Left lobe of liver (tissue), 2 donors: ENCODE measurements around the gene PLCD3. TPM values are rescaled to one million over a fixed set of nuclear protein-coding genes. Genes with fewer than 3 reads are reported as not detected.

Experiments used
- ATAC-seq: fragments of 200-7000 bp; cut with Tn5 transposase; one replicate; pipeline ENCODE4 v1.9.1; 2020; ENCODE audit warnings: mild to moderate bottlenecking, moderate library complexity
- DNase-seq: peaks from one replicate; pipeline ENCODE4 v3.0.0-alpha.2; 2020; ENCODE audit warnings: low spot score
- total RNA-seq: library from RNA; stranded (reverse); gene quantifications from one replicate; pipeline ENCODE4 v1.2.1, GENCODE V29; 2021
- donor health status: DM: no; HTN: no; CAD: no; lungs with moderate emphysema.
- donor health status: DM: no; HTN: yes; CAD: no.

Gene PLCD3
- total RNA-seq, 1 donor from 2014 or later, result 3.4 TPM

DNA sequence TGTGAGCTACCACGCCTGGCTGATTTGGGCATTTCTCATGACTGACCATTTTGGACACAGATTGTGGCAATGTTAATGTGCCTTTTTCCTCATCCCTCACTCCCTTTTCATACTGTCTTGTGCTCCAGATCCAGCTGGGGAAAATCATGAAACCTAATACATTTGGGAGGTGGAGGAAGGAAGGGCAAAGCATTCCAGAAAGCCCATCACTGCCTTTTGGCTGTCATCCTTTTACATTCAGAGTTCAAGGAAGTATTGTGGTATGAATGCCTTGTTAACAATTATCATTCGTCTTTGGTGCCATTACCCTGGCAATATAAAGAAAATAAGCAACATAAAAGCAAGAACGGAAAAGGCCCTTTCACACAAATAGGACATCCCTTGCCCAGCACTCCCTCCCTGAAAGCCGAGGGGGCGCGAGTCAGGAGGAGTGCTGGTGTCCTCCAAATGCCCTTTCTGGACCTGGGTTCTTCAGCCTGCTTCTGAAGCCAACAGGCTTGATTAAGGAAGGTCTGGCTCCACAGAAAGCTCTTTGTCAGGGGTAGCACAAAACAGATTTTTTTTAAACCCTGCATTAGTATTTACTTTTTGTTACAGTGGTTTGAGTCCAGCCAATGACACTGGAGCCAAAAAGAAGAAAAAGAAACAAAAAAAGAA, 51.1 kb downstream of the PLCD3 start:
- no peak for DNase-seq
- no peak for ATAC-seq

- no peak for DNase-seq
- ATAC-seq, result no peak
These were observed 54.7 kb downstream of the PLCD3 start for GRCh38 chr17:45077643-45078042.

- DNase-seq (no peak), ATAC-seq (no peak)
These were observed 58.8 kb downstream of the PLCD3 start for GRCh38 chr17:45073414-45074070.

GRCh38 chr17:45070809-45071208, 61.5 kb downstream of the PLCD3 start:
- ATAC-seq (no peak), DNase-seq (no peak)

DNA sequence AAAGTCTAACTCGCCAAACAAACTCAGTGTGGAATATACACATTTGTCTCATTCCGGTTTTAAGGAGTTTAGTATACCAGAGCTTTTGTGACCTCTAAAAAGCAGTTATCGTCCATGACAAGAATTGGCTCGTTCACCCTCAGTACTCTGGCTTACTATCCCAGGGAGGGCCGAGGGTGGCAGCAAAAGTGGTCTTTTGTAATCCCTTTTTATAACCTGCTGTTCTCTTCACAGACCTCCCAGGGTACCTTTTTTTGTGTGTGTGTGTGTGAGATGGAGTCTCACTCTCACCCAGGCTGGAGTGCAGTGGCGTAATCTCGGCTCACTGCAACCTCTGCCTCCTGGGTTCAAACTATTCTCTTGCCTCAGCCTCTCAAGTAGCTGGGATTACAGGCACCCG, 62.3 kb downstream of the PLCD3 start:
- ATAC-seq, result peak; percentile 24
- no peak for DNase-seq

DNA sequence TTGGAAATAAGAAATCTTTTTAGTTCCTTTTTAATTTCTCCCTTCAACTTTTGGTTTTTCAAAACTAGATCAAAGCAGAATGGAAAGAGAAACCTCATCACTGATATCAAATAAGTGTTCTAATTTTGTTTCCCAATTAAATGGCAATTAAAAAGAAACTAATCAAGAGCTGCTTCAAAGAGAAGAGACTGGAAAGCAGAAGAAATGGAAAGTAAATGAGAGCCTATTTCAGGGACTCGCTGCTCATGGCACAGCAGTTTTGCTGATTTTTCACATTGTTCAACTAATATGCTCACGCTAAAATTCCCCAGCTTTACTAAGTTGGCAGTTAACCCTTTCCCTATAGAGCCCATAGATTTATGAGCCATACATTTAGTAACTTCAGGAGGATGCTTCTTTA, 64.7 kb downstream of the PLCD3 start:
- no peak for ATAC-seq
- DNase-seq, result no peak

GRCh38 chr17:45063198-45063597, 69.1 kb downstream of the PLCD3 start:
- DNase-seq (no peak), ATAC-seq (no peak)

- DNase-seq, result no peak
- ATAC-seq, result no peak
These were observed 70.6 kb downstream of the PLCD3 start for GRCh38 chr17:45061606-45062205.

GRCh38 chr17:45060797-45061605, 71.3 kb downstream of the PLCD3 start, which contains the start of gene NMT1:
NMT1 (plus strand) TSS chr17:45061317; CDS start chr17:45061330, 13 bp downstream.
- ATAC-seq, result peak; percentile 93
- DNase-seq, result peak; percentile 98

- ATAC-seq, result peak; percentile 46
- DNase-seq, result no peak
These were observed 71.9 kb downstream of the PLCD3 start for GRCh38 chr17:45060382-45060796.

Other genes starting within 250 kb of the PLCD3 start
- 33.8 TPM for gene EFTUD2, start 233.1 kb downstream of the PLCD3 start, total RNA-seq
- 0.23 TPM for gene GFAP, start 217.0 kb downstream of the PLCD3 start, total RNA-seq
- 0.25 TPM for gene KIF18B, start 184.7 kb downstream of the PLCD3 start, total RNA-seq
- 0.13 TPM for gene C1QL1, start 164.2 kb downstream of the PLCD3 start, total RNA-seq
- gene DCAKD, start 80.9 kb downstream of the PLCD3 start, total RNA-seq, result 19.3 TPM
- gene NMT1, start 71.2 kb downstream of the PLCD3 start, total RNA-seq, result 77.0 TPM
- gene ACBD4, start 3.2 kb upstream of the PLCD3 start, total RNA-seq, result 90.3 TPM
- gene HEXIM1, start 16.0 kb upstream of the PLCD3 start, total RNA-seq, result 29.3 TPM
- gene HEXIM2, start 29.4 kb upstream of the PLCD3 start, total RNA-seq, result 14.2 TPM
- gene FMNL1, start 89.4 kb upstream of the PLCD3 start, total RNA-seq, result 3.4 TPM
- gene SPATA32, start 129.6 kb upstream of the PLCD3 start, total RNA-seq, result not detected
- gene MAP3K14, start 184.5 kb upstream of the PLCD3 start, total RNA-seq, result 6.9 TPM